Esophagus squamous epithelium (tissue), 4 donors: ENCODE data around the gene EYS.

Experiments used
- POLR2A ChIP-seq, 4 donors: fragments of 450-650 bp; IDR thresholded peaks; one replicate each; pipeline ENCODE4 v1.6.1; 2017; ENCODE audit warnings: antibody characterized with exemption in 4 of 4, mild to moderate bottlenecking in 4 of 4, moderate library complexity in 3 of 4
- TF ChIP-seq, protein P1 (sequence below), 6 experiments: fragments of 450-650 bp in 4 of 6; fragments of 200-600 bp in 2 of 6; sonication (generic) in 2 of 6; IDR thresholded peaks; one replicate each; pipeline ENCODE4 v1.5.1; 2016 to 2019; ENCODE audit warnings: antibody characterized with exemption in 6 of 6, mild to moderate bottlenecking in 4 of 6, moderate library complexity in 4 of 6

DNA sequence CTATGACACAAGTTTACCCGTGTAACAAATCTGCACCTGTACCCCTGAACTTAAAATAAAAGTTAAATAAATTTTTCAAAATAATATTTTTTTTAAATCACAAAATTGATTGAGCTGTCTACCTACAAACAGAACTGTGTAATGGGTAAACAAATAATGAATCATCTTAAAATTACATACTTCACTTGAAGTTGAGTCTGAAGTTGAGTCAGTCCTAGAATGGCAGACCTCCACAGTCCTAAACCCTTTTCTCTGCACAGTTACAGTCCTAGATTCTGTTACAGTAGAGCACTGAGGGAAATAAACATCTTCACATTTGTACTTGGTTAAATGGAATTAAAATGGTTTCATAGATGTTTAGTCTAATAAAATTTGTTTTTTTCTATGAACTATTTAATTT lies 1190.6 kb downstream of the EYS start:
- TF ChIP-seq, protein P1, sequence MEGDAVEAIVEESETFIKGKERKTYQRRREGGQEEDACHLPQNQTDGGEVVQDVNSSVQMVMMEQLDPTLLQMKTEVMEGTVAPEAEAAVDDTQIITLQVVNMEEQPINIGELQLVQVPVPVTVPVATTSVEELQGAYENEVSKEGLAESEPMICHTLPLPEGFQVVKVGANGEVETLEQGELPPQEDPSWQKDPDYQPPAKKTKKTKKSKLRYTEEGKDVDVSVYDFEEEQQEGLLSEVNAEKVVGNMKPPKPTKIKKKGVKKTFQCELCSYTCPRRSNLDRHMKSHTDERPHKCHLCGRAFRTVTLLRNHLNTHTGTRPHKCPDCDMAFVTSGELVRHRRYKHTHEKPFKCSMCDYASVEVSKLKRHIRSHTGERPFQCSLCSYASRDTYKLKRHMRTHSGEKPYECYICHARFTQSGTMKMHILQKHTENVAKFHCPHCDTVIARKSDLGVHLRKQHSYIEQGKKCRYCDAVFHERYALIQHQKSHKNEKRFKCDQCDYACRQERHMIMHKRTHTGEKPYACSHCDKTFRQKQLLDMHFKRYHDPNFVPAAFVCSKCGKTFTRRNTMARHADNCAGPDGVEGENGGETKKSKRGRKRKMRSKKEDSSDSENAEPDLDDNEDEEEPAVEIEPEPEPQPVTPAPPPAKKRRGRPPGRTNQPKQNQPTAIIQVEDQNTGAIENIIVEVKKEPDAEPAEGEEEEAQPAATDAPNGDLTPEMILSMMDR (IDR thresholded peaks at IDR 0.05): no peak
- TF ChIP-seq POLR2A (IDR thresholded peaks at IDR 0.05): no peak
